T-cell (primary cell): Measurements from ENCODE around the gene ANKS1A. TPM values are rescaled to one million over a fixed set of nuclear protein-coding genes. Genes with fewer than 3 reads are reported as not detected.

Experiments
- ATAC-seq, 4 experiments: fragments of 200-7000 bp in 3 of 4; fragments of 150-1000 bp in 1 of 4; cut with Tn5 transposase; replicated peaks in 1 of 4; 1 replicate in 3 of 4; 2 replicates in 1 of 4; pipeline ENCODE4 v1.10.0; 2021; ENCODE audit warnings: moderate library complexity in 3 of 4, mild to moderate bottlenecking in 2 of 4, moderate number of reproducible peaks in 1 of 4
- CTCF ChIA-PET, 2 donors: fragments of 300-600 bp; sonication (Branson Sonifier 250); formaldehyde crosslinking; loops; one replicate each; lab custom pipeline; 2022; ENCODE audit warnings: antibody characterized with exemption in 2 of 2; lab: Charles Lee
- POLR2A ChIA-PET, 2 donors: fragments of 300-600 bp; sonication (Branson Sonifier 250); formaldehyde crosslinking; loops; one replicate each; lab custom pipeline; 2022; ENCODE audit warnings: antibody characterized with exemption in 2 of 2; lab: Charles Lee
- DNase-seq, 35 experiments: peaks; one replicate each; pipeline versions ENCODE4 v3.0.0 to v3.0.0-alpha.2; 2013 to 2023
- H3K27ac ChIP-seq: one replicate; pipeline ENCODE4 v1.5.1; 2013; ENCODE audit warnings: low read length
- H3K27me3 ChIP-seq, 2 experiments: replicated peaks in 1 of 2; 1 replicate in 1 of 2; 2 replicates in 1 of 2; pipeline versions ENCODE4 v1.6.1 to v1.7.0; 2013; ENCODE audit warnings: low read length in 1 of 2, mixed read lengths in 1 of 2; ENCODE audit not compliant: control insufficient read depth in 2 of 2, insufficient read depth in 2 of 2; ENCODE audit errors: extremely low read depth in 1 of 2
- H3K36me3 ChIP-seq, 2 donors: 1 replicate in 1 of 2; 2 replicates in 1 of 2; pipeline versions ENCODE4 v1.6.1 to v1.7.0; 2013; ENCODE audit warnings: low read length in 1 of 2; ENCODE audit not compliant: control insufficient read depth in 2 of 2, insufficient read depth in 1 of 2; ENCODE audit errors: extremely low read depth in 1 of 2
- H3K4me1 ChIP-seq, 2 experiments: 1 replicate in 1 of 2; 2 replicates in 1 of 2; pipeline versions ENCODE4 v1.6.1 to v1.7.0; 2013; ENCODE audit warnings: low read length in 2 of 2, mixed read lengths in 1 of 2; ENCODE audit not compliant: insufficient read depth in 2 of 2, control insufficient read depth in 1 of 2; ENCODE audit errors: extremely low read depth in 1 of 2
- H3K4me3 ChIP-seq, 2 donors: 1 replicate in 1 of 2; 2 replicates in 1 of 2; pipeline versions ENCODE4 v1.5.1 to v1.7.0; 2013; ENCODE audit warnings: mild to moderate bottlenecking in 2 of 2, low read length in 1 of 2, moderate library complexity in 1 of 2; ENCODE audit not compliant: control insufficient read depth in 1 of 2; ENCODE audit errors: extremely low read depth in 1 of 2
- H3K9me3 ChIP-seq: 2 replicates; pipeline ENCODE4 v1.7.0; 2013
- H3K27ac Mint-ChIP-seq, 2 donors: one replicate each; pipeline ENCODE4 v1.8.0; 2020 to 2021; ENCODE audit warnings: mild to moderate bottlenecking in 2 of 2, mixed read lengths in 2 of 2
- H3K27me3 Mint-ChIP-seq, 2 donors: one replicate each; pipeline ENCODE4 v1.8.0; 2021 to 2022; ENCODE audit warnings: mixed read lengths in 2 of 2
- H3K36me3 Mint-ChIP-seq: one replicate; pipeline ENCODE4 v1.8.0; 2021; ENCODE audit warnings: mixed read lengths
- H3K4me1 Mint-ChIP-seq, 3 donors: one replicate each; pipeline ENCODE4 v1.8.0; 2020 to 2022; ENCODE audit warnings: mixed read lengths in 3 of 3, mild to moderate bottlenecking in 1 of 3
- H3K4me3 Mint-ChIP-seq, 3 donors: one replicate each; pipeline ENCODE4 v1.8.0; 2020 to 2022; ENCODE audit warnings: mild to moderate bottlenecking in 3 of 3, mixed read lengths in 3 of 3, moderate library complexity in 3 of 3
- H3K9me3 Mint-ChIP-seq, 3 donors: one replicate each; pipeline ENCODE4 v1.8.0; 2020 to 2022; ENCODE audit warnings: mixed read lengths in 3 of 3
- WGBS: methylation state at CpG from one replicate; pipeline ENCODE4 v1.1.5; 2013; ENCODE audit warnings: missing lambda C conversion rate; ENCODE audit not compliant: insufficient coverage; 5-methylcytosine and 5-hydroxymethylcytosine counted together
- total RNA-seq, 35 experiments: library from RNA in 6 of 35; stranded (reverse) in 6 of 35; fragments of 120-200 nt in 1 of 35; gene quantifications; one replicate each; pipeline versions ENCODE4 v1.2.1 to v1.2.4 and lab custom pipeline; 2013 to 2026

ANKS1A gene
- total RNA-seq, 5 donors from 2014 or later (not counting 1 experiment from before 2014, with no cell fraction given), result 11.1 to 14.4 (median 11.7) TPM

DNA sequence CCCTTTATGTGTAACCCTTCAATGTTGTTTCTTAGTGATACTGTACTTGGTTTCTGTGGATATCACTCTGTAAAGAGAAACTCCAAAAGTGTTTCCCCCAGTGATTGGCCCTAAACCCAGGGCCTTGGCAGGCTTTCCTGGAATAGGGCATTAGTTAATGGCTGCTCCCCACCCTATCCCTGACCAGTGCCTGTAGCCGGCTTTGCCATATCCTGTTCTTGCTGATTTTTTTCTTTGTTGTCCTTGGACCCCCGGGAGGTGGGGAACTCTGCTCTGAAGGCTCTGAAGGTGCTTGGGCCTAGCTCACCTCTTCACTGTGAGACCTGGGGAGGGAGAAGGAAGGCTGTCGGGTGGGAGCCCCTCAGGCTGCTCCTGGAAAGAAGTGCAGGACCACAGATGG, 131.9 kb downstream of the ANKS1A start:
- 100% methylated on average over 2 of the region's 3 CpGs for WGBS
- DNase-seq, result no peak
- Histone ChIP-seq H3K36me3 (peaks cover 0 to 13% of the 10 kb centered on the region in 2 donors), H3K4me3 (no peak overlapping the region), H3K4me1 (no peaks in the 10 kb centered on the region), H3K27ac (no peak overlapping the region), H3K9me3 (no peaks in the 10 kb centered on the region), H3K27me3 (no peaks in the 10 kb centered on the region)
- no peak for ATAC-seq
- H3K36me3 Mint-ChIP-seq, result peaks cover 38% of the 10 kb centered on the region
- no peak overlapping the region for H3K27ac Mint-ChIP-seq
- H3K4me1 Mint-ChIP-seq, result no peaks in the 10 kb centered on the region
- H3K4me3 Mint-ChIP-seq, result no peak overlapping the region
- POLR2A ChIA-PET, result interaction anchor here in 1 of 2 donors (0.6 kb wide), 1 partner anchor 420 kb away, joined by 7 read pairs; no protein-coding TSS in a partner anchor
- no peaks in the 10 kb centered on the region for H3K9me3 Mint-ChIP-seq
- CTCF ChIA-PET, result no interaction called here
- no peaks in the 10 kb centered on the region for H3K27me3 Mint-ChIP-seq

DNA sequence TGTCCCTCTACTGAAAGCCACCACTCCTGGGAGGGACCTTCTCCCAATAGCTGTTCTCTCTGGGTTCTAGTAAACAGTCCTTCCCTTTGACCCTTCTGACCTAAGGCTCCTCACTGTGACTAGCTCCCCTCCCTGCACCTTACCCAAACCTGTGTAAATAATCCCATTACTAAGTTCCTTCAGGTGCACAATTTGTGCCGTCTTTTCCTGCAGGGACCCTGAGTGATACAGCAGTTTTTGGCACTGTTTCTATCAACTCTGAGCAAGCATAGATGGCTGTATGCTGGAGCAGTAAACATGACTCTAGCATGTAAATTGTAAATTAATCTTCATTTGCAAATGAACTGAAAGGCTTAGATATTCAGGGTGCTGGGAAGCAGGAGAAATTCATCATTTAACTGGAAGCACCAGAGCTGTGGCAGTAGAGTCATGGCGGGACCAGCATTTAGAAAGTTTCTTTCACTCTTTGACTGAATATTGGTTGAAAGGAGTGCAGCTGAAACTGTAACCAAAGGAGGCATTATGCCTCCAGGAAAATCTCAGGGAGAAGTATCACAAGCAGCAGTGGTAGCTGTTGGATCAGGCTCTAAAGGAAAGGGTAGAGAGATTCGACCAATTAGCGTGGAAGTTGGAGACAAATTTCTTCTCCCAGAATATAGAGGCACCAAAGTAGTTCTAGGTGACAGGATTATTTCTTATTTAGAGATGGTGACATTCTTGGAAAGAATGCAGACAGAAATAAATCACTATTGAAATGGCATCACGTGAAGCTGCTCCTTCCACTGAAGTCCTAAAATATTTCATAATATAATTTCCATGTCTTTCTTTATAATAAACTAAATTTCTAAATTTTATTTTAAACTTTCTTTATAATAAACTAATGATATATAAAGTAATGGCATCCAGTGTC, 134.3 kb downstream of the ANKS1A start:
- Histone ChIP-seq H3K9me3 (no peaks in the 10 kb centered on the region), H3K27me3 (no peaks in the 10 kb centered on the region), H3K27ac (no peak overlapping the region), H3K4me1 (no peaks in the 10 kb centered on the region), H3K4me3 (no peak overlapping the region), H3K36me3 (peaks cover 0 to 7% of the 10 kb centered on the region in 2 donors)
- DNase-seq (no peak), ATAC-seq (no peak)
- H3K9me3 Mint-ChIP-seq, result no peaks in the 10 kb centered on the region
- 86% methylated on average over 1 of the region's 5 CpGs for WGBS
- no peaks in the 10 kb centered on the region for H3K4me1 Mint-ChIP-seq
- POLR2A ChIA-PET, result no interaction called here
- peaks cover 30% of the 10 kb centered on the region for H3K36me3 Mint-ChIP-seq
- no peak overlapping the region for H3K27ac Mint-ChIP-seq
- CTCF ChIA-PET, result interaction anchor here in 1 of 2 donors (1.0 kb wide), 1 partner anchor 186 kb away, joined by 3 read pairs; no protein-coding TSS in a partner anchor
- no peaks in the 10 kb centered on the region for H3K27me3 Mint-ChIP-seq
- no peak overlapping the region for H3K4me3 Mint-ChIP-seq

DNA sequence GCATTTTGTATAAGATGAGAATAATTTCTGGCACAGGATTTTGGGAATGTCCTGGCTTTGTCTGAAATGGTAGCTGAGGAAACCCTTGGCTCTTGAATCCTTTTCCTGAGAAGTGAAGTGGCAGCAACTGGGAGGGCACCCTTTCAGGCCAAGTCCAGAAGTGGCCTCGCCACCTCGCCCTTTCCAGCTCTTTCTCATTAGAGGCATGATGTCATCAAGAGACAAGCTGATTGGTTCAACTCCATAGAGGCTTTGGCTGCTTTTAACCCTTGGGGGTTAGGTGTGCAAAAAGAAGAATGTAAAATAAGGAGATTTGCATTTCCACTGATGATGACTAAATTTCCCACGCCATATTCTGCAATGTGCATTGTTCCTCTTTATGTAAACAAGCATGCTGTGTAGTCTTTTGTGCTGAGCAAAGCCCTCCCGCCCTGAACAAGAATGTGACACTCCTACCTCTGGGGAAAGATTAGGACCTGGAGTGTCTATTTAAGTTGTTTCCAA, 135.5 kb downstream of the ANKS1A start:
- no peak for ATAC-seq
- CTCF ChIA-PET, result interaction anchor here in 1 of 2 donors (1.0 kb wide), 1 partner anchor 185 kb away, joined by 3 read pairs; no protein-coding TSS in a partner anchor

DNA sequence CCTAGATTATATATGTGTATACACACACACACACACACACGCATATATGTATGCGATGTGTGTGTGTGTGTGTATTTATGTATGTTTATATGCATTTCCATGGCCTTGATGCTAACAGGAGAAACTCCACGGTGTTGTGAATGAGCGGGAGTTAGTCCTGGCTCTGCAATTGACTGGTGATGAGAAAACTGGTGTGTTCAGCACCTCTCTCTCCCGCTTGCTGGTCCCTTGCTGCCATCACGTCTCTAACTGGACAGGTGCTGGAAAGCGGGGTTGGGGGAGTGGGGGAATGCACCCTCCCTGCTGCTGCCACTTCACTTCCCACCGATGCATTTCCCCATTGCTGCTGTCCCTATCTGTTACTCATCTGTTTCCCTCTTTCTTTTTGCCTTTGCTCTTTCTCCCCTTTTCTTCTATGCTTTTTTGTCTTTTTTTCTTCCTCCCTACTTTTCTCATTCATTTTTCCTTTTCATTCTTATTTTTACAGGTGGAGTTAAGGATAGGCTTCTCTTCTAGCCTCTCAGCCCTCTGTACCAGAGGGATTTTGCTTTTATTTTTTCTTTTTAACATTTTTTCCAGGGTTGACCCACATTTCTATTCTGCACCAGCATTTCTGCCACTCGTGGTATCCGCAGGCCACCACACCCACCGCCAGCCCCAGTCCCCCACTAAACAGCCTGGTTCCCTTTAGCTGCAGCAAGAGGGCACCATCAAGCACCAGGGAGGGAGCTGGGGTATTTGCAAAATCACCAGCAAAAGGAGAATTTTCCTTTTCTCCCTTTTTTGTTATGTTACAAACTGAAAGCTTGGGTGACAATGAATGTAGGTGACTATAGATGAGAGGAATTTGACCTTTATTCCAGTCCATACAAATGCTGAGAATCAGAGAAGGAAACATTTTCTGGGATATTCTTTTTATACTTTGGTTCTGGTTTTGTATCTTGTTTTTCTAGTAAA, 136.5 kb downstream of the ANKS1A start:
- Histone ChIP-seq H3K27ac (no peak overlapping the region), H3K27me3 (no peaks in the 10 kb centered on the region), H3K4me3 (no peak overlapping the region), H3K36me3 (peaks cover 0 to 10% of the 10 kb centered on the region in 2 donors), H3K4me1 (no peaks in the 10 kb centered on the region), H3K9me3 (no peaks in the 10 kb centered on the region)
- Mint-ChIP-seq H3K4me3 (no peak overlapping the region), H3K9me3 (no peaks in the 10 kb centered on the region), H3K27ac (no peak overlapping the region), H3K27me3 (no peaks in the 10 kb centered on the region), H3K4me1 (no peaks in the 10 kb centered on the region), H3K36me3 (peaks cover 17% of the 10 kb centered on the region)
- WGBS, result 100% methylated on average over 1 of the region's 11 CpGs
- ATAC-seq (no peak), DNase-seq (no peak)
- ChIA-PET CTCF (no interaction called here), POLR2A (no interaction called here)

More for the DNA sequence above, 135.5 kb downstream of the ANKS1A start:
- no peaks in the 10 kb centered on the region for H3K9me3 Mint-ChIP-seq
- no peak overlapping the region for H3K27ac Mint-ChIP-seq
- H3K36me3 Mint-ChIP-seq, result peaks cover 20% of the 10 kb centered on the region
- Histone ChIP-seq H3K4me3 (no peak overlapping the region), H3K9me3 (no peaks in the 10 kb centered on the region), H3K36me3 (peaks cover 0 to 7% of the 10 kb centered on the region in 2 donors), H3K27ac (no peak overlapping the region), H3K27me3 (no peaks in the 10 kb centered on the region), H3K4me1 (no peaks in the 10 kb centered on the region)
- no peak for DNase-seq
- no peak overlapping the region for H3K4me3 Mint-ChIP-seq
- WGBS, result 83% methylated on average over 2 of the region's 4 CpGs
- H3K27me3 Mint-ChIP-seq, result no peaks in the 10 kb centered on the region
- no peaks in the 10 kb centered on the region for H3K4me1 Mint-ChIP-seq
- POLR2A ChIA-PET, result no interaction called here

DNA sequence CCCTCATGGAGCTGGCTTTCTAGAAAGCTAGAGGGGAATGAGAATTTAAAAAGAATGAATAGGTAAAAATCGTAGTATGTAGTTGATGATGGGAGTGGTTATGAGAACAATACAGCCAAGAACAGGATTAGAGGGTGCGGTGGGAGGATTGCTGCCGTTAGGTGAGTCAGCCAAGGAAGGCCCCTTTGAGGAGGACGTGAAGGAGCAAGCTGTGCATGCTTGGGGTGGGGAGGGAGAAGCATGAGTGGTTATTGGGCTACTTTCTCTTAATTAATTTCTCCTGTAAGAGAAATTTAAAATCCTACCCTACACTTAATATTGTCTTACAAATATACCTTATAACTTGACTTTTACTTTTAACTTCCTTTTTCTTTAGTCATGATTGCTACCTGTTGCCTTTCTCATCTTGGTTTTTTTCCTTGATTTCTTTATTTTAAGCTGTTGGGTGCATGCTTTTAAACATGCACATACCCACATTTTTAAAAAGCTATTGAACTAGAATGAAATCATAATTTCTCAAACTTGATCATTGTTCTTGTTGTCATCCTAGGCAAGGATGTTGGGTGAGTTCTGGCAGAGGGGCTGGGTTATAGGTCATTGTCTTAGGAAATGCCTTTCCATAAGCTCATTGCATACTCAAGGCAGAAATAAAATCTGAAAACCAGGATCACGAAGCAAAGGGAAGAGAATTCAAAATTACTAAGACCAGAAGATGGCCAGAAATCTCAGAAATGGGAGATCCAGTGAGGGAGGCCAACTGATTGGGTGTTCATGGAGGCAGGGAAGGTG, 137.6 kb downstream of the ANKS1A start:
- H3K4me3 ChIP-seq, result no peak overlapping the region
- Mint-ChIP-seq H3K9me3 (no peaks in the 10 kb centered on the region), H3K36me3 (peaks cover 23% of the 10 kb centered on the region), H3K27me3 (no peaks in the 10 kb centered on the region), H3K27ac (no peak overlapping the region), H3K4me3 (no peak overlapping the region), H3K4me1 (no peaks in the 10 kb centered on the region)
- POLR2A ChIA-PET, result no interaction called here
- no peak for ATAC-seq
- no peak for DNase-seq
- no peaks in the 10 kb centered on the region for H3K9me3 ChIP-seq
- CTCF ChIA-PET, result interaction anchor here in 1 of 2 donors (0.7 kb wide), 1 partner anchor 42 kb away, joined by 3 read pairs; no protein-coding TSS in a partner anchor
- H3K36me3 ChIP-seq, result peaks cover 0 to 6% of the 10 kb centered on the region in 2 donors
- H3K27me3 ChIP-seq, result no peaks in the 10 kb centered on the region
- H3K4me1 ChIP-seq, result no peaks in the 10 kb centered on the region
- WGBS, result 92% methylated on average over 3 of the region's 5 CpGs
- no peak overlapping the region for H3K27ac ChIP-seq
